Hematopoietic multipotent progenitor cell treated with erythropoietin and hydrocortisone succinate and interleukin-3 and kit ligand, for 4 days (in vitro differentiated cells): Measurements from ENCODE around the gene FAHD1.

ENCODE experiments used
- DNase-seq: peaks from one replicate; pipeline ENCODE4 v3.0.0-alpha.2; 2015

Gene FAHD1

GRCh38 chr16:1818204-1818872 is 8.7 kb upstream of the FAHD1 start:
- DNase-seq = no peak

- DNase-seq = no peak
These were observed 8.0 kb upstream of the FAHD1 start for GRCh38 chr16:1818873-1819525.

GRCh38 chr16:1819611-1820010 is 7.4 kb upstream of the FAHD1 start:
- DNase-seq = no peak

- peak; percentile 95 for DNase-seq
These were observed 6.7 kb upstream of the FAHD1 start for GRCh38 chr16:1820096-1820945.

GRCh38 chr16:1820946-1821290 is 6.1 kb upstream of the FAHD1 start:
- no peak for DNase-seq

GRCh38 chr16:1821861-1822611 is 5.0 kb upstream of the FAHD1 start:
- DNase-seq = no peak

- no peak for DNase-seq
These were observed 4.2 kb upstream of the FAHD1 start for GRCh38 chr16:1822801-1823200.

- DNase-seq = peak; percentile 91
These were observed 3.2 kb upstream of the FAHD1 start for GRCh38 chr16:1823821-1824220.

GRCh38 chr16:1825381-1825863 is 1.6 kb upstream of the FAHD1 start:
- no peak for DNase-seq

- DNase-seq = peak; percentile 81
These were observed 929 bp upstream of the FAHD1 start for GRCh38 chr16:1825864-1826690.

- peak; percentile 19 for DNase-seq
These were observed 1.8 kb downstream of the FAHD1 start for GRCh38 chr16:1828645-1829410.

- DNase-seq = no peak
These were observed 3.2 kb downstream of the FAHD1 start for GRCh38 chr16:1830213-1830612.

GRCh38 chr16:1831186-1832075 is 4.4 kb downstream of the FAHD1 start:
- DNase-seq = no peak

GRCh38 chr16:1832838-1833454 is 5.9 kb downstream of the FAHD1 start:
- peak; percentile 93 for DNase-seq

- no peak for DNase-seq
These were observed 7.1 kb downstream of the FAHD1 start for GRCh38 chr16:1834096-1834495.

GRCh38 chr16:1839554-1839953 is 12.5 kb downstream of the FAHD1 start:
- no peak for DNase-seq

GRCh38 chr16:1845985-1846384 is 19.0 kb downstream of the FAHD1 start:
- no peak for DNase-seq

- DNase-seq = no peak
These were observed 19.4 kb downstream of the FAHD1 start for GRCh38 chr16:1846416-1846815.

GRCh38 chr16:1850981-1851380 is 24.0 kb downstream of the FAHD1 start:
- no peak for DNase-seq

GRCh38 chr16:1851793-1852192 is 24.8 kb downstream of the FAHD1 start:
- no peak for DNase-seq
